Muscle of leg (tissue), 11 donors: Measurements from ENCODE around the gene DEFB127. TPM values are rescaled to one million over a fixed set of nuclear protein-coding genes. Genes with fewer than 3 reads are reported as not detected.
"Not testable (repeated sequence)": the region's sequence is repeated elsewhere in the genome, so short reads cannot be mapped to it uniquely, and the experiment has no call there.

Experiments
- DNase-seq: peaks from one replicate; pipeline ENCODE4 v3.0.0; 2013
- H3K27ac ChIP-seq: one replicate; pipeline ENCODE4 v1.5.1; 2013; ENCODE audit warnings: mild to moderate bottlenecking, low read length, control low read depth
- H3K27me3 ChIP-seq: one replicate; pipeline ENCODE4 v1.6.1; 2013; ENCODE audit warnings: low read length; ENCODE audit not compliant: control insufficient read depth, insufficient read depth
- H3K36me3 ChIP-seq: one replicate; pipeline ENCODE4 v1.6.1; 2013; ENCODE audit warnings: low read length; ENCODE audit not compliant: control insufficient read depth, insufficient read depth
- H3K4me1 ChIP-seq: one replicate; pipeline ENCODE4 v1.6.1; 2013; ENCODE audit warnings: low read length; ENCODE audit not compliant: control insufficient read depth, insufficient read depth
- H3K4me3 ChIP-seq: one replicate; pipeline ENCODE4 v1.5.1; 2013; ENCODE audit warnings: low read length, control low read depth
- H3K9me3 ChIP-seq: replicated peaks from 2 replicates; pipeline ENCODE4 v1.6.1; 2013; ENCODE audit warnings: low read depth, low read length; ENCODE audit not compliant: control insufficient read depth
- WGBS: methylation state at CpG from one replicate; pipeline ENCODE4 v1.1.5; 2013; ENCODE audit warnings: missing lambda C conversion rate; ENCODE audit not compliant: insufficient coverage; 5-methylcytosine and 5-hydroxymethylcytosine counted together
- polyA plus RNA-seq, 8 donors: library from polyadenylated mRNA; unstranded; fragments of 120-200 nt; gene quantifications; one replicate each; pipeline versions ENCODE4 v1.2.1 to v1.2.3, GENCODE V29; 2013; ENCODE audit warnings: inconsistent platforms in 1 of 8, low replicate concordance in 1 of 8; ENCODE audit not compliant: insufficient read length in 8 of 8, insufficient read depth in 1 of 8
- total RNA-seq: library from RNA; stranded (reverse); fragments of 120-200 nt; gene quantifications from one replicate; pipeline ENCODE4 v1.2.4, GENCODE V29; 2013

Gene DEFB127
- total and polyA plus RNA-seq, 9 donors, result 0.41 TPM; not detected in 8

- Histone ChIP-seq H3K9me3 (no peaks in the 10 kb centered on the region), H3K36me3 (no peaks in the 10 kb centered on the region), H3K4me3 (no peak overlapping the region), H3K4me1 (no peaks in the 10 kb centered on the region), H3K27ac (no peak overlapping the region), H3K27me3 (no peaks in the 10 kb centered on the region)
- no CpG with 5 or more reads among the region's 2 CpGs for WGBS
- no peak for DNase-seq
Measured at GRCh38 chr20:184288-184687, 27.0 kb downstream of the DEFB127 start.

DNA sequence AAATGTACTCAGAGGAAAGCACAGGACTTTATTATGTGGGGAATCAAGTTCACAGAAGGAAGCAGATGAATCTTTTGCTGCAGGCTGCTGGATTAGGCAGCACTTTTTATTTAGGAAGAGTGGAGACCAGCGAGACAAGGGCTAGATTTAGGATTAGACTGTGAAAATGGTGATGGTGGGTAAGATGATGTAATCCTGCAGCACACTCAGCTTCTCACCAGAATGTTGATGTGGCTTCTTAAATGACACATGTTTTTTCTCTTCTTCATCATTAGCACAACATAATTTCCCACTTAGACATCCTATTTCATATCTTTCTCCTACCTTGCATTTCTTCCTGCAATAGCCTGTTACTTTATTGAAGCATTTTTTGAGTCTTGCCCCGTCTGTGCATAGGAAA, 30.5 kb downstream of the DEFB127 start:
- no CpG with 5 or more reads among the region's 2 CpGs for WGBS
- no peaks in the 10 kb centered on the region for H3K27me3 ChIP-seq
- H3K9me3 ChIP-seq, result no peaks in the 10 kb centered on the region
- H3K4me3 ChIP-seq, result no peak overlapping the region
- H3K36me3 ChIP-seq, result no peaks in the 10 kb centered on the region
- H3K4me1 ChIP-seq, result no peaks in the 10 kb centered on the region
- no peak overlapping the region for H3K27ac ChIP-seq
- DNase-seq, result no peak

DNA sequence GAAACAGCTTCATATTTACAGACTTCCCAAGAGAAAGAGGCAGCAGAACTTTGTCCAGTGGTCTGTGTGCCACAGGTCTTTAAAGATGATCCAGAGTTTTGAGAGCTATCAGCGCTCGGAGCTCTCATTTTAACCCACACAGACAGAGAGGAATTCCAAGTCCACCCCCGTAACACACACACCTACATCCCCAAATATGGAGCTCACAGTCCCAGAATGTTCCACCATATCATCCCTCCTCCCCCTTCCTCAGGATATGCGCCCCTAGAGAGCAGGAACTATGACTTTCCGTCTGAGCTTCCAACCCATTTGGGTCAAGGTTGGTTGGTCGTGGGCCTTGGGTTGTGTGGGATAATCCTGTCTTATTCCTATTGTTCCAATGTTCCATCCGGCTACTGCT, 32.4 kb downstream of the DEFB127 start, which contains the start of gene DEFB128:
Gene DEFB128 (minus strand): TSS at position 101 of the 400 bp plus-strand sequence. CDS start 88 bp downstream, at position 13.
- Histone ChIP-seq H3K4me1 (no peaks in the 10 kb centered on the region), H3K36me3 (no peaks in the 10 kb centered on the region), H3K9me3 (no peaks in the 10 kb centered on the region), H3K27me3 (no peaks in the 10 kb centered on the region), H3K4me3 (no peak within 1 kb of the TSS), H3K27ac (no peak within 1 kb of the TSS)
- no peak for DNase-seq
- WGBS, result 83% methylated on average over 2 of the region's 7 CpGs

GRCh38 chr20:198225-198624, 41.0 kb downstream of the DEFB127 start:
- no peak for DNase-seq
- no CpG with 5 or more reads among the region's 1 CpG for WGBS
- Histone ChIP-seq H3K36me3 (no peaks in the 10 kb centered on the region), H3K27ac (no peak overlapping the region), H3K4me1 (no peaks in the 10 kb centered on the region), H3K27me3 (peaks cover 2% of the 10 kb centered on the region), H3K9me3 (peaks cover 2% of the 10 kb centered on the region), H3K4me3 (no peak overlapping the region)

GRCh38 chr20:199996-200395, 42.7 kb downstream of the DEFB127 start:
- Histone ChIP-seq H3K27me3 (peaks cover 2% of the 10 kb centered on the region), H3K9me3 (peaks cover 2% of the 10 kb centered on the region), H3K27ac (no peak overlapping the region), H3K4me3 (no peak overlapping the region), H3K4me1 (no peaks in the 10 kb centered on the region), H3K36me3 (no peaks in the 10 kb centered on the region)
- 57% methylated on average over 3 of the region's 4 CpGs for WGBS
- DNase-seq, result no peak

DNA sequence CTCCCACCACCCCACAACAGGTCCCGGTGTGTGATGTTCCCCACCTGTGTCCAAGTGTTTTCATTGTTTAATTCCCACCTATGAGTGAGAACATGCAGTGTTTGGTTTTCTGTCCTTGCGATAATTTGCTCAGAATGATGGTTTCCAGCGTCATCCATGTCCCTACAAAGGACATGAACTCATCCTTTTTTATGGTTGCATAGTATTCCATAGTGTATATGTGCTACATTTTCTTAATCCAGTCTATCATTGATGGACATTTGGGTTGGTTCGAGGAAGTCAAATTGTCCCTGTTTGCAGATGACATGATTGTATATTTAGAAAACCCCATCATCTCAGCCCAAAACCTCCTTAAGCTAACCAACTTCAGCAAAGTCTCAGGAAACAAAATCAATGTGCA, 46.4 kb downstream of the DEFB127 start:
- no CpG with 5 or more reads among the region's 4 CpGs for WGBS
- DNase-seq, H3K9me3 ChIP-seq, H3K36me3 ChIP-seq, H3K27ac ChIP-seq, H3K4me1 ChIP-seq, H3K4me3 ChIP-seq, H3K27me3 ChIP-seq: not testable (repeated sequence)

Other genes starting within 250 kb of the DEFB127 start
- not detected for gene DEFB125, start 69.8 kb upstream of the DEFB127 start, total RNA-seq
- not detected for gene DEFB125, start 69.8 kb upstream of the DEFB127 start, polyA plus RNA-seq
- not detected for gene DEFB126, start 14.9 kb upstream of the DEFB127 start, total RNA-seq
- not detected for gene DEFB126, start 14.9 kb upstream of the DEFB127 start, polyA plus RNA-seq
- not detected for gene DEFB128, start 32.3 kb downstream of the DEFB127 start, total RNA-seq
- gene DEFB128, start 32.3 kb downstream of the DEFB127 start, polyA plus RNA-seq, result not detected
- gene DEFB129, start 69.8 kb downstream of the DEFB127 start, total RNA-seq, result not detected
- gene DEFB129, start 69.8 kb downstream of the DEFB127 start, polyA plus RNA-seq, result not detected
- gene DEFB132, start 100.3 kb downstream of the DEFB127 start, total RNA-seq, result not detected
- not detected for gene DEFB132, start 100.3 kb downstream of the DEFB127 start, polyA plus RNA-seq
- gene C20orf96, start 133.3 kb downstream of the DEFB127 start, total RNA-seq, result 2.9 TPM
- gene C20orf96, start 133.3 kb downstream of the DEFB127 start, polyA plus RNA-seq, result 10 to 100 TPM in 6 of 8 donors, 1 to 10 TPM in 2; 9.4 to 14.0 (median 12.4) TPM
- 22.4 TPM for gene ZCCHC3, start 140.1 kb downstream of the DEFB127 start, total RNA-seq
- gene ZCCHC3, start 140.1 kb downstream of the DEFB127 start, polyA plus RNA-seq, result 10 to 100 TPM; 29.2 to 41.4 (median 37.2) TPM
- gene SOX12, start 168.1 kb downstream of the DEFB127 start, total RNA-seq, result 5.9 TPM
- 10 to 100 TPM; 19.9 to 27.7 (median 25.3) TPM for gene SOX12, start 168.1 kb downstream of the DEFB127 start, polyA plus RNA-seq
- 12.4 TPM for gene NRSN2, start 189.7 kb downstream of the DEFB127 start, total RNA-seq
- gene NRSN2, start 189.7 kb downstream of the DEFB127 start, polyA plus RNA-seq, result 10 to 100 TPM; 28.3 to 33.6 (median 31.2) TPM
- 3.5 TPM for gene TRIB3, start 223.3 kb downstream of the DEFB127 start, total RNA-seq
- gene TRIB3, start 223.3 kb downstream of the DEFB127 start, polyA plus RNA-seq, result 1 to 10 TPM; 2.8 to 5.7 (median 4.0) TPM